Muscle of leg (tissue), 11 donors: ENCODE results near the gene PDLIM7. TPM values are rescaled to one million over a fixed set of nuclear protein-coding genes. Genes with fewer than 3 reads are reported as not detected.
A peak's percentile ranks its signal among the peaks of the same experiment; 100 is the strongest.
"Not testable (repeated sequence)": the region's sequence is repeated elsewhere in the genome, so short reads cannot be mapped to it uniquely, and the experiment has no call there.

Experiments used
- DNase-seq: peaks from one replicate; pipeline ENCODE4 v3.0.0; 2013
- H3K27ac ChIP-seq: one replicate; pipeline ENCODE4 v1.5.1; 2013; ENCODE audit warnings: mild to moderate bottlenecking, low read length, control low read depth
- H3K27me3 ChIP-seq: one replicate; pipeline ENCODE4 v1.6.1; 2013; ENCODE audit warnings: low read length; ENCODE audit not compliant: control insufficient read depth, insufficient read depth
- H3K36me3 ChIP-seq: one replicate; pipeline ENCODE4 v1.6.1; 2013; ENCODE audit warnings: low read length; ENCODE audit not compliant: control insufficient read depth, insufficient read depth
- H3K4me1 ChIP-seq: one replicate; pipeline ENCODE4 v1.6.1; 2013; ENCODE audit warnings: low read length; ENCODE audit not compliant: control insufficient read depth, insufficient read depth
- H3K4me3 ChIP-seq: one replicate; pipeline ENCODE4 v1.5.1; 2013; ENCODE audit warnings: low read length, control low read depth
- H3K9me3 ChIP-seq: replicated peaks from 2 replicates; pipeline ENCODE4 v1.6.1; 2013; ENCODE audit warnings: low read depth, low read length; ENCODE audit not compliant: control insufficient read depth
- WGBS: methylation state at CpG from one replicate; pipeline ENCODE4 v1.1.5; 2013; ENCODE audit warnings: missing lambda C conversion rate; ENCODE audit not compliant: insufficient coverage; 5-methylcytosine and 5-hydroxymethylcytosine counted together
- polyA plus RNA-seq, 8 donors: library from polyadenylated mRNA; unstranded; fragments of 120-200 nt; gene quantifications; one replicate each; pipeline versions ENCODE4 v1.2.1 to v1.2.3, GENCODE V29; 2013; ENCODE audit warnings: inconsistent platforms in 1 of 8, low replicate concordance in 1 of 8; ENCODE audit not compliant: insufficient read length in 8 of 8, insufficient read depth in 1 of 8
- total RNA-seq: library from RNA; stranded (reverse); fragments of 120-200 nt; gene quantifications from one replicate; pipeline ENCODE4 v1.2.4, GENCODE V29; 2013

The PDLIM7 gene
- total and polyA plus RNA-seq, 9 donors: 97.1 to 458 (median 269) TPM

- Histone ChIP-seq H3K27ac (no peak overlapping the region), H3K9me3 (no peaks in the 10 kb centered on the region), H3K4me3 (no peak overlapping the region), H3K4me1 (peaks cover 30% of the 10 kb centered on the region), H3K27me3 (no peaks in the 10 kb centered on the region), H3K36me3 (peaks cover 49% of the 10 kb centered on the region)
- no peak for DNase-seq
- 95% methylated on average over 6 of the region's 10 CpGs for WGBS
Measured at GRCh38 chr5:177538876-177539275, 41.5 kb upstream of the PDLIM7 start.

GRCh38 chr5:177537389-177538361 lies 40.3 kb upstream of the PDLIM7 start:
- Histone ChIP-seq H3K4me1 (peaks cover 29% of the 10 kb centered on the region), H3K27me3 (no peaks in the 10 kb centered on the region), H3K4me3 (no peak overlapping the region), H3K36me3 (peaks cover 58% of the 10 kb centered on the region), H3K27ac (peak overlapping the region; percentile 35), H3K9me3 (no peaks in the 10 kb centered on the region)
- 56% methylated on average over 10 of the region's 15 CpGs for WGBS
- DNase-seq: no peak

GRCh38 chr5:177536386-177536785 lies 39.0 kb upstream of the PDLIM7 start:
- H3K27me3 ChIP-seq: no peaks in the 10 kb centered on the region
- no peak overlapping the region for H3K27ac ChIP-seq
- WGBS: 97% methylated on average over 6 of the region's 10 CpGs
- H3K36me3 ChIP-seq: peaks cover 71% of the 10 kb centered on the region
- no peaks in the 10 kb centered on the region for H3K9me3 ChIP-seq
- peaks cover 29% of the 10 kb centered on the region for H3K4me1 ChIP-seq
- no peak overlapping the region for H3K4me3 ChIP-seq
- no peak for DNase-seq

- DNase-seq: no peak
- H3K27me3 ChIP-seq: no peaks in the 10 kb centered on the region
- no peak overlapping the region for H3K4me3 ChIP-seq
- H3K4me1 ChIP-seq: peaks cover 29% of the 10 kb centered on the region
- H3K9me3 ChIP-seq: no peaks in the 10 kb centered on the region
- no peak overlapping the region for H3K27ac ChIP-seq
- WGBS: 96% methylated on average over 3 of the region's 7 CpGs
- peaks cover 82% of the 10 kb centered on the region for H3K36me3 ChIP-seq
Measured at GRCh38 chr5:177535125-177535524, 37.7 kb upstream of the PDLIM7 start.

- not testable (repeated sequence) for H3K4me3 ChIP-seq, DNase-seq, H3K27ac ChIP-seq, H3K9me3 ChIP-seq, H3K27me3 ChIP-seq
- Histone ChIP-seq H3K36me3 (peaks cover 84% of the 10 kb centered on the region), H3K4me1 (peaks cover 25% of the 10 kb centered on the region)
- WGBS: 100% methylated on average over 4 of the region's 7 CpGs
Measured at GRCh38 chr5:177534433-177534832, 37.0 kb upstream of the PDLIM7 start.

- peaks cover 87% of the 10 kb centered on the region for H3K36me3 ChIP-seq
- H3K27me3 ChIP-seq: no peaks in the 10 kb centered on the region
- no peak overlapping the region for H3K27ac ChIP-seq
- no peaks in the 10 kb centered on the region for H3K9me3 ChIP-seq
- WGBS: 90% methylated on average over 15 of the region's 27 CpGs
- H3K4me3 ChIP-seq: no peak overlapping the region
- peaks cover 5% of the 10 kb centered on the region for H3K4me1 ChIP-seq
- DNase-seq: no peak
Measured at GRCh38 chr5:177531209-177531940, 34.0 kb upstream of the PDLIM7 start.

- peaks cover 89% of the 10 kb centered on the region for H3K36me3 ChIP-seq
- H3K27ac ChIP-seq: no peak overlapping the region
- DNase-seq: no peak
- whole genome bisulfite sequencing: 53% methylated on average over 3 of the region's 3 CpGs
- H3K4me1 ChIP-seq: peaks cover 5% of the 10 kb centered on the region
- H3K9me3 ChIP-seq: no peaks in the 10 kb centered on the region
- H3K4me3 ChIP-seq: no peak overlapping the region
- no peaks in the 10 kb centered on the region for H3K27me3 ChIP-seq
Measured at GRCh38 chr5:177530638-177531037, 33.2 kb upstream of the PDLIM7 start.

- Histone ChIP-seq H3K9me3 (no peaks in the 10 kb centered on the region), H3K4me3 (no peak overlapping the region), H3K27ac (no peak overlapping the region), H3K4me1 (peaks cover 5% of the 10 kb centered on the region), H3K36me3 (peaks cover 93% of the 10 kb centered on the region), H3K27me3 (no peaks in the 10 kb centered on the region)
- DNase-seq: no peak
- WGBS: 84% methylated on average over 9 of the region's 12 CpGs
Measured at GRCh38 chr5:177529247-177530203, 32.1 kb upstream of the PDLIM7 start.

- no peaks in the 10 kb centered on the region for H3K9me3 ChIP-seq
- peaks cover 96% of the 10 kb centered on the region for H3K36me3 ChIP-seq
- no peak for DNase-seq
- 84% methylated on average over 7 of the region's 10 CpGs for WGBS
- H3K27ac ChIP-seq: no peak overlapping the region
- no peak overlapping the region for H3K4me3 ChIP-seq
- H3K27me3 ChIP-seq: no peaks in the 10 kb centered on the region
- H3K4me1 ChIP-seq: peaks cover 5% of the 10 kb centered on the region
Measured at GRCh38 chr5:177528631-177529030, 31.2 kb upstream of the PDLIM7 start.
